HL-60 (cell line): ENCODE measurements around the gene MAB21L4.

Source experiments
- DNase-seq, 2 experiments: peaks; one replicate each; pipeline ENCODE4 v3.0.0-alpha.2; 2010 to 2020; ENCODE audit warnings: low read depth in 1 of 2, low spot score in 1 of 2
- H3K27ac ChIP-seq: fragments of 250-450 bp; sonication (Bioruptor Pico); replicated peaks from 2 replicates; pipeline ENCODE4 v1.5.1; 2020; ENCODE audit warnings: mild to moderate bottlenecking, moderate library complexity
- H3K27me3 ChIP-seq: fragments of 250-450 bp; sonication (Bioruptor Pico); 2 replicates; pipeline ENCODE4 v1.5.1; 2021; ENCODE audit warnings: mild to moderate bottlenecking, moderate library complexity; ENCODE audit not compliant: insufficient read depth, poor library complexity, severe bottlenecking
- H3K4me3 ChIP-seq: replicated peaks from 2 replicates; pipeline ENCODE4 v1.5.1; 2011; ENCODE audit warnings: mild to moderate bottlenecking, control low read depth, low read length; ENCODE audit not compliant: insufficient read depth
- GABPA ChIP-seq: IDR thresholded peaks from 2 replicates; pipeline ENCODE4 v1.6.1; 2012; ENCODE audit warnings: low read depth
- POLR2AphosphoS5 ChIP-seq: IDR thresholded peaks from 2 replicates; pipeline ENCODE4 v1.6.1; 2012; ENCODE audit warnings: low read depth
- REST ChIP-seq: IDR thresholded peaks from 2 replicates; pipeline ENCODE4 v1.6.1; 2012; ENCODE audit warnings: low read depth; ENCODE audit not compliant: insufficient replicate concordance
- SPI1 ChIP-seq: IDR thresholded peaks from 2 replicates; pipeline ENCODE4 v1.6.1; 2012; ENCODE audit warnings: low read depth, mild to moderate bottlenecking, borderline replicate concordance
- TF ChIP-seq, protein P1 (sequence below): IDR thresholded peaks from one replicate; pipeline ENCODE4 v1.5.1; 2011; ENCODE audit warnings: low read length, control low read depth, inconsistent platforms; ENCODE audit not compliant: insufficient read depth

Gene MAB21L4

GRCh38 chr2:240861547-240861946 is 34.4 kb downstream of the MAB21L4 start:
- no peak for DNase-seq

DNA sequence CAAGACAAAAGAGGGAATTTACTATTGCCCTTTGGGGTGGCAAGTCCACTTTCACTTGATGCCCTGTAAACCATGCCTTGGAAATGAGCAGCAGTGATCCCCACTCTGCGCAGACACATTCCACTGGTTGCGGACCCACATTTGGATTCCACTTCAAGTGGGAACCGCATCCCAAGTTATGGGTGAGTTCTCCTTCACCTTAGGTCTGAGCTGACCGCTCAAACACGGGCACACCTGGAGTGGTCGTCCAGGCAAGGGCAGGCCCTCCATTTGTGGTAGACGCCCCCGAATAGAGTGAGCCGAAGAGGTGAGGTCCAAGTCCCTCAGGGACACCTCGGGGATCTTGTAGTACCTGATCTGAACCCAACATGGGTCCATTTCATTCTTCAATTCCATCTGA is 37.1 kb downstream of the MAB21L4 start:
- Histone ChIP-seq H3K27me3 (no peaks in the 10 kb centered on the region), H3K27ac (no peak overlapping the region), H3K4me3 (no peak overlapping the region)
- DNase-seq: no peak
- TF ChIP-seq GABPA: no peak
- TF ChIP-seq SPI1: no peak
- TF ChIP-seq POLR2AphosphoS5: no peak
- TF ChIP-seq, protein P1, sequence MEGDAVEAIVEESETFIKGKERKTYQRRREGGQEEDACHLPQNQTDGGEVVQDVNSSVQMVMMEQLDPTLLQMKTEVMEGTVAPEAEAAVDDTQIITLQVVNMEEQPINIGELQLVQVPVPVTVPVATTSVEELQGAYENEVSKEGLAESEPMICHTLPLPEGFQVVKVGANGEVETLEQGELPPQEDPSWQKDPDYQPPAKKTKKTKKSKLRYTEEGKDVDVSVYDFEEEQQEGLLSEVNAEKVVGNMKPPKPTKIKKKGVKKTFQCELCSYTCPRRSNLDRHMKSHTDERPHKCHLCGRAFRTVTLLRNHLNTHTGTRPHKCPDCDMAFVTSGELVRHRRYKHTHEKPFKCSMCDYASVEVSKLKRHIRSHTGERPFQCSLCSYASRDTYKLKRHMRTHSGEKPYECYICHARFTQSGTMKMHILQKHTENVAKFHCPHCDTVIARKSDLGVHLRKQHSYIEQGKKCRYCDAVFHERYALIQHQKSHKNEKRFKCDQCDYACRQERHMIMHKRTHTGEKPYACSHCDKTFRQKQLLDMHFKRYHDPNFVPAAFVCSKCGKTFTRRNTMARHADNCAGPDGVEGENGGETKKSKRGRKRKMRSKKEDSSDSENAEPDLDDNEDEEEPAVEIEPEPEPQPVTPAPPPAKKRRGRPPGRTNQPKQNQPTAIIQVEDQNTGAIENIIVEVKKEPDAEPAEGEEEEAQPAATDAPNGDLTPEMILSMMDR: no peak
- TF ChIP-seq REST: no peak

More at GRCh38 chr2:240861547-240861946, 34.4 kb downstream of the MAB21L4 start:
- TF ChIP-seq, protein P1: no peak
- TF ChIP-seq REST (no peak), SPI1 (no peak)
- H3K27ac ChIP-seq: no peak overlapping the region
- no peak overlapping the region for H3K4me3 ChIP-seq
- no peaks in the 10 kb centered on the region for H3K27me3 ChIP-seq

DNA sequence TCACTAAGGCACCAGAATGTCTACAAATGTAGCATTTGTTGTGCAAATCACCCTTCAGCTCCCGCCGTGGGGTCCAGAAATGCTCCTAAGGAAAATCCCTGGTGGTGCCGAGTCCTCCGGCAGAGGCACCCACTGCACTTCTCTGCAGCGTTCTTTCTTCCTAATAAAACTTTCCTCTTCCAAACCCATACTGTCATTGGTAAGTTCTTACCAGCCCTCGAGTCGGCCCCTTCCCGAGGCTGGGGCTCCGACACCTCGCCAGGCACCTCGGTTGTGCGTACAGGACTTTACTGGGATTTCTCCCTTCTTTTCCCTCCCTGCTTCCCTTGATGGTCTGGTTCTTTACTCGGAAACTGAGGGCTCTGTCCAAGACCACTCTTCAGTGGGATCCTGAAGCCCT is 37.6 kb downstream of the MAB21L4 start:
- no peak for DNase-seq
- Histone ChIP-seq H3K4me3 (no peak overlapping the region), H3K27me3 (no peaks in the 10 kb centered on the region), H3K27ac (no peak overlapping the region)
- TF ChIP-seq POLR2AphosphoS5 (no peak), REST (no peak), GABPA (no peak), SPI1 (no peak)
- TF ChIP-seq, protein P1: no peak
